Fibroblast of lung (primary cell): ENCODE data around the gene C17orf107. TPM values are rescaled to one million over a fixed set of nuclear protein-coding genes. Genes with fewer than 3 reads are reported as not detected.
"Not testable (repeated sequence)": the region's sequence is repeated elsewhere in the genome, so short reads cannot be mapped to it uniquely, and the experiment has no call there.

Source experiments
- DNase-seq, 2 donors: peaks; one replicate each; pipeline versions ENCODE4 v3.0.0 to v3.0.0-alpha.2; 2010; ENCODE audit warnings: low read depth in 2 of 2
- H2AFZ ChIP-seq: 2 replicates; pipeline ENCODE4 v1.5.1; 2012; ENCODE audit warnings: low read length, control low read depth, inconsistent platforms
- H3K27ac ChIP-seq: 2 replicates; pipeline ENCODE4 v1.5.1; 2011; ENCODE audit warnings: low read length, control low read depth; ENCODE audit not compliant: insufficient read depth
- H3K27me3 ChIP-seq: 2 replicates; pipeline ENCODE4 v1.5.1; 2011; ENCODE audit warnings: mild to moderate bottlenecking, low read length; ENCODE audit not compliant: control insufficient read depth, insufficient read depth
- H3K36me3 ChIP-seq: 2 replicates; pipeline ENCODE4 v1.5.1; 2011; ENCODE audit warnings: low read length; ENCODE audit not compliant: control insufficient read depth, insufficient read depth
- H3K4me1 ChIP-seq: 2 replicates; pipeline ENCODE4 v1.5.1; 2011; ENCODE audit warnings: low read length; ENCODE audit not compliant: control insufficient read depth, insufficient read depth; ENCODE audit errors: extremely low read depth
- H3K4me2 ChIP-seq: 2 replicates; pipeline ENCODE4 v1.5.1; 2011; ENCODE audit warnings: low read length, control low read depth; ENCODE audit not compliant: insufficient read depth; ENCODE audit errors: extremely low read depth
- H3K4me3 ChIP-seq, 4 experiments: fragments of 200-600 bp in 1 of 4; sonication (generic) in 1 of 4; replicated peaks in 1 of 4; 2 replicates each; pipeline ENCODE4 v1.5.1; 2011 to 2016; ENCODE audit warnings: low read length in 4 of 4, low read depth in 3 of 4, mild to moderate bottlenecking in 3 of 4, control low read depth in 2 of 4, inconsistent platforms in 1 of 4, mixed read lengths in 1 of 4; ENCODE audit not compliant: insufficient read depth in 1 of 4; ENCODE audit errors: control extremely low read depth in 1 of 4
- H3K79me2 ChIP-seq: 2 replicates; pipeline ENCODE4 v1.5.1; 2012; ENCODE audit warnings: mild to moderate bottlenecking, low read length, inconsistent platforms; ENCODE audit not compliant: control insufficient read depth, insufficient read depth
- H3K9ac ChIP-seq: 2 replicates; pipeline ENCODE4 v1.5.1; 2011; ENCODE audit warnings: mild to moderate bottlenecking, low read length, control low read depth; ENCODE audit not compliant: insufficient read depth
- H3K9me3 ChIP-seq: 2 replicates; pipeline ENCODE4 v1.5.1; 2012; ENCODE audit warnings: low read depth, low read length; ENCODE audit not compliant: control insufficient read depth, insufficient read depth
- H4K20me1 ChIP-seq: 2 replicates; pipeline ENCODE4 v1.5.1; 2011; ENCODE audit warnings: low read length; ENCODE audit not compliant: control insufficient read depth, insufficient read depth; ENCODE audit errors: extremely low read depth
- EZH2 ChIP-seq: IDR thresholded peaks from 2 replicates; pipeline ENCODE4 v1.5.1; 2012; ENCODE audit warnings: low read length, control low read depth, mild to moderate bottlenecking; ENCODE audit errors: missing control alignments
- polyA plus RNA-seq, 2 donors: library from polyadenylated mRNA; depleted of rRNA in 1 of 2; stranded (reverse) in 1 of 2; unstranded in 1 of 2; fragments of >200 nt; gene quantifications; 2 replicates each; pipeline ENCODE4 v1.2.1, GENCODE V29; 2011 to 2012; ENCODE audit warnings: missing spikeins in 1 of 2
- total RNA-seq: library from RNA; depleted of rRNA; stranded (reverse); fragments of >200 nt; gene quantifications from 2 replicates; pipeline ENCODE4 v1.2.1, GENCODE V29; 2014
- TF ChIP-seq, protein P1 (sequence below), 2 donors: IDR thresholded peaks in 1 of 2; conservative IDR thresholded peaks in 1 of 2; 1 replicate in 1 of 2; 2 replicates in 1 of 2; pipeline ENCODE4 v1.5.1; 2011 to 2012; ENCODE audit warnings: low read length in 2 of 2, control low read depth in 1 of 2, inconsistent platforms in 1 of 2, low read depth in 1 of 2, mild to moderate bottlenecking in 1 of 2

Gene C17orf107
- total and polyA plus RNA-seq, 2 donors (not counting 1 experiment from before 2014, with no cell fraction given): 0.67 to 1.8 TPM

DNA sequence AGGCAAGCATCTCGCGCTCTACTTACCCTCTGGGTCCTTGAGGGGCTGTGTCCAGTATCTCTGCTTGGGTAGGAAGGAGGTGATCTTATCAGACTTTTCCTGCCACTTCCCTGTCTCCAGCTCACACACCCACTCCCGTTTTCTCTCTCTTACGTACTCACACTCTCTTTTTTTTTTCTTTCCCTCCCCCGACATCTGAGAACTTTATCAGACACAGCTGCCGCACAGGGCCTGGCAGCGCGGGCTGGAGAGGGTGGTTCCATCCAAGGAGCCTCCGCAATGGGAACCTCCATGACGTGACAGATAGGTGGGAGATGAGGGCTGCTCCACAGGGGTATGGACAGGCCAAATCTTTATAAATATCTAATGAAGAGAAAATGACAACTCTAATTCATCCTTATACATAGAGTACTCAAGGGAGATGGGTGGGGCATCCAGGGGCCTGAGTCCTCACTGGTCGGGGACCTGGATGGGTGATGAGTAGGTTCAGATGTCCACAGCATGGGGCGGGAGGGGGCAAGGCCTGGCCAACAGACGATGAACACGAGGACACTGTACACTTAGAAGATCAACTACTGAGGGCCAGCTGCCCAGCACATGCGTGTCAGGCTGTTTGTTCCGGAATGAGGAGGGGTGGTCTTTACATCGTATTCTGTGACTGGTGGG lies 42.9 kb upstream of the C17orf107 start:
- H3K79me2 ChIP-seq: peaks cover 2% of the 10 kb centered on the region
- H3K4me2 ChIP-seq: no peak overlapping the region
- no peak overlapping the region for H3K9ac ChIP-seq
- no peak for DNase-seq
- no peak overlapping the region for H3K27ac ChIP-seq
- no peaks in the 10 kb centered on the region for H3K27me3 ChIP-seq
- no peak for TF ChIP-seq EZH2
- TF ChIP-seq, protein P1, sequence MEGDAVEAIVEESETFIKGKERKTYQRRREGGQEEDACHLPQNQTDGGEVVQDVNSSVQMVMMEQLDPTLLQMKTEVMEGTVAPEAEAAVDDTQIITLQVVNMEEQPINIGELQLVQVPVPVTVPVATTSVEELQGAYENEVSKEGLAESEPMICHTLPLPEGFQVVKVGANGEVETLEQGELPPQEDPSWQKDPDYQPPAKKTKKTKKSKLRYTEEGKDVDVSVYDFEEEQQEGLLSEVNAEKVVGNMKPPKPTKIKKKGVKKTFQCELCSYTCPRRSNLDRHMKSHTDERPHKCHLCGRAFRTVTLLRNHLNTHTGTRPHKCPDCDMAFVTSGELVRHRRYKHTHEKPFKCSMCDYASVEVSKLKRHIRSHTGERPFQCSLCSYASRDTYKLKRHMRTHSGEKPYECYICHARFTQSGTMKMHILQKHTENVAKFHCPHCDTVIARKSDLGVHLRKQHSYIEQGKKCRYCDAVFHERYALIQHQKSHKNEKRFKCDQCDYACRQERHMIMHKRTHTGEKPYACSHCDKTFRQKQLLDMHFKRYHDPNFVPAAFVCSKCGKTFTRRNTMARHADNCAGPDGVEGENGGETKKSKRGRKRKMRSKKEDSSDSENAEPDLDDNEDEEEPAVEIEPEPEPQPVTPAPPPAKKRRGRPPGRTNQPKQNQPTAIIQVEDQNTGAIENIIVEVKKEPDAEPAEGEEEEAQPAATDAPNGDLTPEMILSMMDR (conservative IDR thresholded peaks at IDR 0.05 in 1 of 2, IDR thresholded peaks at IDR 0.05 in 1 of 2; ENCODE audit: low read depth in 1 of 2, low read length in 2 of 2): no peak
- no peaks in the 10 kb centered on the region for H3K9me3 ChIP-seq
- H2AFZ ChIP-seq: no peak overlapping the region
- peaks cover 3% of the 10 kb centered on the region for H3K4me1 ChIP-seq
- H4K20me1 ChIP-seq: no peaks in the 10 kb centered on the region
- H3K36me3 ChIP-seq: no peaks in the 10 kb centered on the region
- H3K4me3 ChIP-seq: no peak overlapping the region

DNA sequence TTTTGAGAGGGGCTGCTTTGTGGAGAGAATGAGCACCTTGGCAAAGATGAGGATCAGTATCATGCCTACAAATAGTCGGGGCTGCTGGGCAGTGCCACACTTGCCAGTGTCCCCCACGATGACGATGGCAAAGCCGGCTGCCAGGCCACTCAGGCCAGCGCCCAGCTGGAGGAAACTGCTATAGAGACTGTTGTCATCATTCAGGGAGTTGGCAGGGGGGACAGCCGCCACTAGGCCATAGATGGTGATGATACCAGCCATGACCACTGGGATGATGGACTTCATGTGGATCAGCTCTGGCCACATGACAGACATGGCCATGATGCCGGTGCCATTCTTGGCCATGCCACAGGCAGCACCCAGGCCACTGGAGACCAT lies 42.4 kb upstream of the C17orf107 start:
- no peaks in the 10 kb centered on the region for H3K27me3 ChIP-seq
- no peak overlapping the region for H2AFZ ChIP-seq
- peaks cover 2% of the 10 kb centered on the region for H3K79me2 ChIP-seq
- H3K36me3 ChIP-seq: no peaks in the 10 kb centered on the region
- no peaks in the 10 kb centered on the region for H4K20me1 ChIP-seq
- H3K4me1 ChIP-seq: peaks cover 3% of the 10 kb centered on the region
- H3K9me3 ChIP-seq: no peaks in the 10 kb centered on the region
- no peak for DNase-seq
- H3K9ac ChIP-seq: no peak overlapping the region
- TF ChIP-seq, protein P1 (conservative IDR thresholded peaks at IDR 0.05 in 1 of 2, IDR thresholded peaks at IDR 0.05 in 1 of 2; ENCODE audit: low read depth in 1 of 2, low read length in 2 of 2): no peak
- no peak for TF ChIP-seq EZH2
- H3K27ac ChIP-seq: no peak overlapping the region
- no peak overlapping the region for H3K4me3 ChIP-seq
- H3K4me2 ChIP-seq: no peak overlapping the region

DNA sequence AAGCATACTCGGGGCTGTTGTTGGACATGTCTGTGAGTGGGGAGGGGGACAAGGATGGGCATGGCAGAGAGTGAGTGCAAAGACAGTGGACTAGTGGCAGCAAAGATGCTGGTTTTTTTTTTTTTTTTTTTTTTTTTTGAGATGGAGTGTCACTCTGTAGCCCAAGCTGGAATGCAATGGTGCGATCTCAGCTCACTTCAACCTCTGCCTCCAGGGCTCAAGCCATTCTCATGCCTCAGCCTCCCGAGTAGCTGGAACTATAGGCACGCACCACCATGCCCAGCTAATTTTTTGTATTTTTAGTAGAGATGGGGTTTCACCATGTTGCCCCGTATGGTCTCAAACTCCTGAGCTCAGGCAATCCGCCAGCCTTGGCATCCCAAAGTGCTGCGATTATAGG lies 42.0 kb upstream of the C17orf107 start:
- not testable (repeated sequence) for DNase-seq

More for the DNA sequence above, 42.0 kb upstream of the C17orf107 start:
- not testable (repeated sequence) for H3K27me3 ChIP-seq, H3K9ac ChIP-seq, H3K4me3 ChIP-seq, H3K4me2 ChIP-seq, H3K4me1 ChIP-seq, H2AFZ ChIP-seq, H3K9me3 ChIP-seq, H3K36me3 ChIP-seq, H4K20me1 ChIP-seq, H3K79me2 ChIP-seq, H3K27ac ChIP-seq
